ENCODE data around the gene MBD1. TPM values are rescaled to one million over a fixed set of nuclear protein-coding genes. Genes with fewer than 3 reads are reported as not detected.

Gene MBD1
- total RNA-seq, 2 donors from 2014 or later = 77.1 to 79.6 TPM

GRCh38 chr18:50298443-50299284 lies 17.3 kb upstream of the MBD1 start:
- peak; percentile 25 for TF ChIP-seq CTCF (conservative IDR thresholded peaks at IDR 0.05)
- Histone ChIP-seq H3K27ac (ENCODE audit: low read depth, low read length) (no peak overlapping the region), H3K36me3 (ENCODE audit: control insufficient read depth, insufficient read depth, low read length) (no peaks in the 10 kb centered on the region), H3K4me1 (ENCODE audit: control insufficient read depth, insufficient read depth, low read length) (peaks cover 2% of the 10 kb centered on the region), H3K9me3 (ENCODE audit: control insufficient read depth, low read length) (peaks cover 5% of the 10 kb centered on the region), H3K9ac (ENCODE audit: extremely low read depth, low read length, poor library complexity, severe bottlenecking) (no peak overlapping the region), H3K27me3 (ENCODE audit: control insufficient read depth, insufficient read depth, low read length, poor library complexity, severe bottlenecking) (peaks cover 8% of the 10 kb centered on the region), H3K4me3 (ENCODE audit: low read length) (no peak overlapping the region)
- Mint-ChIP-seq H3K36me3 (ENCODE audit: low read depth) (no peaks in the 10 kb centered on the region), H3K9me3 (peaks cover 12% of the 10 kb centered on the region), H3K27me3 (ENCODE audit: insufficient read depth) (peaks cover 71% of the 10 kb centered on the region), H3K4me1 (peaks cover 5% of the 10 kb centered on the region), H3K27ac (no peak overlapping the region), H3K4me3 (peak overlapping the region; percentile 65)
- DNase-seq = no peak
- 94 to 97% methylated on average over 16 to 49 of the region's 49 CpGs for WGBS, 2 experiments (ENCODE audit: insufficient coverage in 1 of 2, insufficient read length in 1 of 2)

GRCh38 chr18:50297621-50298442 lies 16.5 kb upstream of the MBD1 start:
- Mint-ChIP-seq H3K4me3 (peak overlapping the region; percentile 65), H3K27ac (no peak overlapping the region), H3K9me3 (peaks cover 12% of the 10 kb centered on the region), H3K4me1 (peaks cover 5% of the 10 kb centered on the region), H3K27me3 (ENCODE audit: insufficient read depth) (peaks cover 67% of the 10 kb centered on the region), H3K36me3 (ENCODE audit: low read depth) (no peaks in the 10 kb centered on the region)
- H3K4me3 ChIP-seq (ENCODE audit: low read length) = no peak overlapping the region
- H3K36me3 ChIP-seq (ENCODE audit: control insufficient read depth, insufficient read depth, low read length) = no peaks in the 10 kb centered on the region
- peaks cover 2% of the 10 kb centered on the region for H3K4me1 ChIP-seq (ENCODE audit: control insufficient read depth, insufficient read depth, low read length)
- H3K9me3 ChIP-seq (ENCODE audit: control insufficient read depth, low read length) = peaks cover 7% of the 10 kb centered on the region
- H3K27ac ChIP-seq (ENCODE audit: low read depth, low read length) = no peak overlapping the region
- peak; percentile 89 for DNase-seq
- 67 to 85% methylated on average over 24 to 28 of the region's 28 CpGs for WGBS, 2 experiments (ENCODE audit: insufficient coverage in 1 of 2, insufficient read length in 1 of 2)
- H3K9ac ChIP-seq (ENCODE audit: extremely low read depth, low read length, poor library complexity, severe bottlenecking) = no peak overlapping the region
- no peak for TF ChIP-seq CTCF (conservative IDR thresholded peaks at IDR 0.05)
- H3K27me3 ChIP-seq (ENCODE audit: control insufficient read depth, insufficient read depth, low read length, poor library complexity, severe bottlenecking) = peaks cover 8% of the 10 kb centered on the region

- Histone ChIP-seq H3K36me3 (ENCODE audit: control insufficient read depth, insufficient read depth, low read length) (no peaks in the 10 kb centered on the region), H3K9me3 (ENCODE audit: control insufficient read depth, low read length) (peaks cover 7% of the 10 kb centered on the region), H3K4me3 (ENCODE audit: low read length) (no peak overlapping the region), H3K9ac (ENCODE audit: extremely low read depth, low read length, poor library complexity, severe bottlenecking) (no peak overlapping the region), H3K4me1 (ENCODE audit: control insufficient read depth, insufficient read depth, low read length) (no peaks in the 10 kb centered on the region), H3K27me3 (ENCODE audit: control insufficient read depth, insufficient read depth, low read length, poor library complexity, severe bottlenecking) (peaks cover 8% of the 10 kb centered on the region), H3K27ac (ENCODE audit: low read depth, low read length) (no peak overlapping the region)
- no peak overlapping the region for H3K4me3 Mint-ChIP-seq
- peaks cover 7% of the 10 kb centered on the region for H3K4me1 Mint-ChIP-seq
- peaks cover 1% of the 10 kb centered on the region for H3K9me3 Mint-ChIP-seq
- no peak for DNase-seq
- no peak overlapping the region for H3K27ac Mint-ChIP-seq
- H3K27me3 Mint-ChIP-seq (ENCODE audit: insufficient read depth) = peaks cover 42% of the 10 kb centered on the region
- TF ChIP-seq CTCF (conservative IDR thresholded peaks at IDR 0.05) = no peak
- WGBS, 2 experiments (ENCODE audit: insufficient coverage in 1 of 2, insufficient read length in 1 of 2) = 92 to 100% methylated on average over 1 of the region's 1 CpG
- H3K36me3 Mint-ChIP-seq (ENCODE audit: low read depth) = no peaks in the 10 kb centered on the region
Observed at GRCh38 chr18:50293039-50293438, 11.7 kb upstream of the MBD1 start.

Measured in endodermal cell (in vitro differentiated cells).